ENCODE data around the gene GLB1L3. TPM values are rescaled to one million over a fixed set of nuclear protein-coding genes. Genes with fewer than 3 reads are reported as not detected.
"Not testable (repeated sequence)": the region's sequence is repeated elsewhere in the genome, so short reads cannot be mapped to it uniquely, and the experiment has no call there.

The GLB1L3 gene
- total RNA-seq, 2 experiments from 2014 or later, result 11.8 to 13.2 TPM

- DNase-seq, result peak; percentile 97
- peak within 1 kb of the TSS; percentile 54 for H3K27ac Mint-ChIP-seq
- H3K4me3 Mint-ChIP-seq, result peak within 1 kb of the TSS; percentile 90
- H3K4me1 Mint-ChIP-seq (ENCODE audit: low read depth), result peaks cover 26% of the 10 kb centered on the region
- H3K27me3 Mint-ChIP-seq (ENCODE audit: low read depth), result no peaks in the 10 kb centered on the region
- H3K9me3 Mint-ChIP-seq, result no peaks in the 10 kb centered on the region
- intact Hi-C loops (cut with micrococcal nuclease), result loop anchor here (1.0 to 5.0 kb wide), 5 partner anchors 22 to 325 kb away; partner anchors contain the start of genes GLB1L2 and VPS26B
- CTCF ChIA-PET, result interaction anchor here (0.9 to 5.6 kb wide), 4 partner anchors 9 to 23 kb away, joined by 3 to 25 read pairs (median 4); partner anchors contain the start of gene GLB1L3
- peaks cover 7% of the 10 kb centered on the region for H3K36me3 Mint-ChIP-seq (ENCODE audit: low read depth)
Observed at GRCh38 chr11:134253188-134253993, 22.8 kb upstream of the GLB1L3 start, which contains the start of the genes ACAD8 and THYN1. TSS of gene ACAD8 (plus strand) at chr11:134253568. CDS start at chr11:134253601, 33 bp downstream. TSS of gene THYN1 (minus strand) at chr11:134253352. CDS start at chr11:134252882, 470 bp downstream.

GRCh38 chr11:134254433-134255183 lies 21.6 kb upstream of the GLB1L3 start:
- H3K4me3 Mint-ChIP-seq, result peak overlapping the region; percentile 90
- no peaks in the 10 kb centered on the region for H3K9me3 Mint-ChIP-seq
- no peak overlapping the region for H3K27ac Mint-ChIP-seq
- H3K27me3 Mint-ChIP-seq (ENCODE audit: low read depth), result no peaks in the 10 kb centered on the region
- peaks cover 26% of the 10 kb centered on the region for H3K4me1 Mint-ChIP-seq (ENCODE audit: low read depth)
- intact Hi-C loops (cut with micrococcal nuclease), result loop anchor here (5.0 kb wide), 1 partner anchor 307 kb away; no protein-coding TSS in a partner anchor
- no peak for DNase-seq
- peaks cover 8% of the 10 kb centered on the region for H3K36me3 Mint-ChIP-seq (ENCODE audit: low read depth)
- CTCF ChIA-PET, result interaction anchor here (0.6 to 1.3 kb wide), 8 partner anchors 16 to 471 kb away, joined by 3 to 6 read pairs (median 3); partner anchors contain the start of gene GLB1L3

- H3K4me3 Mint-ChIP-seq; H3K36me3 Mint-ChIP-seq (ENCODE audit: low read depth); H3K27ac Mint-ChIP-seq; intact Hi-C loops (cut with micrococcal nuclease); DNase-seq; H3K9me3 Mint-ChIP-seq; H3K27me3 Mint-ChIP-seq (ENCODE audit: low read depth): not testable (repeated sequence)
- CTCF ChIA-PET, result interaction anchor here (0.6 to 1.2 kb wide), 6 partner anchors 15 to 471 kb away, joined by 3 to 6 read pairs (median 3); partner anchors contain the start of gene GLB1L3
- H3K4me1 Mint-ChIP-seq (ENCODE audit: low read depth), result peaks cover 26% of the 10 kb centered on the region
Observed at GRCh38 chr11:134255184-134255561, 21.0 kb upstream of the GLB1L3 start.

- no peaks in the 10 kb centered on the region for H3K9me3 Mint-ChIP-seq
- H3K27me3 Mint-ChIP-seq (ENCODE audit: low read depth), result no peaks in the 10 kb centered on the region
- H3K4me3 Mint-ChIP-seq, result no peak overlapping the region
- peaks cover 11% of the 10 kb centered on the region for H3K36me3 Mint-ChIP-seq (ENCODE audit: low read depth)
- DNase-seq, result no peak
- peaks cover 18% of the 10 kb centered on the region for H3K4me1 Mint-ChIP-seq (ENCODE audit: low read depth)
- intact Hi-C loops (cut with micrococcal nuclease), result no loop called here
- CTCF ChIA-PET, result interaction anchor here (1.0 kb wide), 1 partner anchor 13 kb away, joined by 3 read pairs; no protein-coding TSS in a partner anchor
- no peak overlapping the region for H3K27ac Mint-ChIP-seq
Observed at GRCh38 chr11:134257101-134257500, 19.1 kb upstream of the GLB1L3 start.

GRCh38 chr11:134258577-134258976 lies 17.6 kb upstream of the GLB1L3 start:
- intact Hi-C loops (cut with micrococcal nuclease), result no loop called here
- Mint-ChIP-seq H3K4me3 (no peak overlapping the region), H3K9me3 (no peaks in the 10 kb centered on the region), H3K27ac (no peak overlapping the region), H3K36me3 (ENCODE audit: low read depth) (peaks cover 13% of the 10 kb centered on the region), H3K27me3 (ENCODE audit: low read depth) (no peaks in the 10 kb centered on the region), H3K4me1 (ENCODE audit: low read depth) (peaks cover 14% of the 10 kb centered on the region)
- CTCF ChIA-PET, result no interaction called here
- DNase-seq, result no peak

GRCh38 chr11:134260503-134260902 lies 15.7 kb upstream of the GLB1L3 start:
- Mint-ChIP-seq H3K4me1 (ENCODE audit: low read depth) (peaks cover under 1% of the 10 kb centered on the region), H3K36me3 (ENCODE audit: low read depth) (peaks cover 13% of the 10 kb centered on the region), H3K9me3 (no peaks in the 10 kb centered on the region), H3K27ac (no peak overlapping the region), H3K27me3 (ENCODE audit: low read depth) (no peaks in the 10 kb centered on the region), H3K4me3 (no peak overlapping the region)
- CTCF ChIA-PET, result interaction anchor here (1.6 to 6.1 kb wide), 4 partner anchors 9 to 26 kb away, joined by 5 to 61 read pairs (median 16); partner anchors contain the start of genes ACAD8, GLB1L3 and THYN1
- intact Hi-C loops (cut with micrococcal nuclease), result loop anchor here (5.0 kb wide), 1 partner anchor 187 kb away; no protein-coding TSS in a partner anchor
- DNase-seq, result no peak

GRCh38 chr11:134260983-134261382 lies 15.2 kb upstream of the GLB1L3 start:
- no peaks in the 10 kb centered on the region for H3K9me3 Mint-ChIP-seq
- intact Hi-C loops (cut with micrococcal nuclease), result loop anchor here (5.0 kb wide), 1 partner anchor 186 kb away; no protein-coding TSS in a partner anchor
- peaks cover 13% of the 10 kb centered on the region for H3K36me3 Mint-ChIP-seq (ENCODE audit: low read depth)
- H3K27me3 Mint-ChIP-seq (ENCODE audit: low read depth), result no peaks in the 10 kb centered on the region
- H3K27ac Mint-ChIP-seq, result no peak overlapping the region
- no peak overlapping the region for H3K4me3 Mint-ChIP-seq
- DNase-seq, result no peak
- CTCF ChIA-PET, result interaction anchor here (1.6 to 6.1 kb wide), 5 partner anchors 10 to 53 kb away, joined by 5 to 61 read pairs (median 6); partner anchors contain the start of genes ACAD8, GLB1L3 and THYN1
- H3K4me1 Mint-ChIP-seq (ENCODE audit: low read depth), result no peaks in the 10 kb centered on the region

GRCh38 chr11:134261626-134262488 lies 14.3 kb upstream of the GLB1L3 start:
- DNase-seq, result peak; percentile 52
- Mint-ChIP-seq H3K4me1 (ENCODE audit: low read depth) (no peaks in the 10 kb centered on the region), H3K4me3 (no peak overlapping the region), H3K36me3 (ENCODE audit: low read depth) (peaks cover 13% of the 10 kb centered on the region), H3K27ac (no peak overlapping the region), H3K27me3 (ENCODE audit: low read depth) (no peaks in the 10 kb centered on the region), H3K9me3 (no peaks in the 10 kb centered on the region)
- CTCF ChIA-PET, result interaction anchor here (0.5 to 6.1 kb wide), 8 partner anchors 10 to 577 kb away, joined by 3 to 61 read pairs (median 6); partner anchors contain the start of genes ACAD8, GLB1L3 and THYN1
- intact Hi-C loops (cut with micrococcal nuclease), result loop anchor here (1.0 to 5.0 kb wide), 3 partner anchors 13 to 185 kb away; no protein-coding TSS in a partner anchor

GRCh38 chr11:134264966-134265764 lies 11.0 kb upstream of the GLB1L3 start:
- Mint-ChIP-seq H3K4me3 (no peak overlapping the region), H3K9me3 (no peaks in the 10 kb centered on the region), H3K36me3 (ENCODE audit: low read depth) (peaks cover 6% of the 10 kb centered on the region), H3K4me1 (ENCODE audit: low read depth) (peaks cover 2% of the 10 kb centered on the region), H3K27me3 (ENCODE audit: low read depth) (no peaks in the 10 kb centered on the region), H3K27ac (no peak overlapping the region)
- DNase-seq, result no peak
- CTCF ChIA-PET, result interaction anchor here (6.1 kb wide), 1 partner anchor 10 kb away, joined by 61 read pairs; the partner anchor contains the start of gene GLB1L3
- intact Hi-C loops (cut with micrococcal nuclease), result loop anchor here (5.0 kb wide), 1 partner anchor 182 kb away; no protein-coding TSS in a partner anchor

GRCh38 chr11:134266440-134266839 lies 9.7 kb upstream of the GLB1L3 start:
- no peak overlapping the region for H3K4me3 Mint-ChIP-seq
- CTCF ChIA-PET, result interaction anchor here (6.1 kb wide), 1 partner anchor 9 kb away, joined by 61 read pairs; the partner anchor contains the start of gene GLB1L3
- H3K27ac Mint-ChIP-seq, result peak overlapping the region; percentile 1
- peaks cover 9% of the 10 kb centered on the region for H3K4me1 Mint-ChIP-seq (ENCODE audit: low read depth)
- no peak for DNase-seq
- peaks cover 2% of the 10 kb centered on the region for H3K36me3 Mint-ChIP-seq (ENCODE audit: low read depth)
- intact Hi-C loops (cut with micrococcal nuclease), result no loop called here
- no peaks in the 10 kb centered on the region for H3K27me3 Mint-ChIP-seq (ENCODE audit: low read depth)
- H3K9me3 Mint-ChIP-seq, result no peaks in the 10 kb centered on the region

Data from activated naive CD4-positive, alpha-beta T cell treated with anti-CD3 and anti-CD28 coated beads for 36 hours (primary cell).